ENCODE data around the gene KDM4B.
A peak's percentile ranks its signal among the peaks of the same experiment; 100 is the strongest.

Gene KDM4B

DNA sequence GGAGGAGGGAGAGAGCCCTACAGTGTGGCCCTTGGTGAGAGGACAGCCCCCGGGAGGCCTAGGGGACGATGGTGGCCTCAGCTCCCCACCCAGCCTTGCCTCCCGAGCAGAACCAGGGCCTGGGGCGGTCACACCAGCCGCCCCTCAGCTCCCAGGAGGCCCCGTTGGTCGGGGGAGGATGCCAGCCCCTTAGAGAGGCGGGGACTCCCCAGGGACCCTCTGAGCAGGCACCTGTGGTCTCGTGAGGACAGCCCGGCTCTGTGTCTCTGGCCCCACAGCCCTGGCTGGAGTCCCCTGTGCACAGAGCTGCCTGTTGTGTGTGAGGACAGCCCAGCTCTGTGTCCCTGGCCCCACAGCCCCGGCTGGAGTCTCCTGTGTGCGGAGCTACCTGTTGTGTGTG is 158.8 kb downstream of the KDM4B start:
- no peak for DNase-seq

DNA sequence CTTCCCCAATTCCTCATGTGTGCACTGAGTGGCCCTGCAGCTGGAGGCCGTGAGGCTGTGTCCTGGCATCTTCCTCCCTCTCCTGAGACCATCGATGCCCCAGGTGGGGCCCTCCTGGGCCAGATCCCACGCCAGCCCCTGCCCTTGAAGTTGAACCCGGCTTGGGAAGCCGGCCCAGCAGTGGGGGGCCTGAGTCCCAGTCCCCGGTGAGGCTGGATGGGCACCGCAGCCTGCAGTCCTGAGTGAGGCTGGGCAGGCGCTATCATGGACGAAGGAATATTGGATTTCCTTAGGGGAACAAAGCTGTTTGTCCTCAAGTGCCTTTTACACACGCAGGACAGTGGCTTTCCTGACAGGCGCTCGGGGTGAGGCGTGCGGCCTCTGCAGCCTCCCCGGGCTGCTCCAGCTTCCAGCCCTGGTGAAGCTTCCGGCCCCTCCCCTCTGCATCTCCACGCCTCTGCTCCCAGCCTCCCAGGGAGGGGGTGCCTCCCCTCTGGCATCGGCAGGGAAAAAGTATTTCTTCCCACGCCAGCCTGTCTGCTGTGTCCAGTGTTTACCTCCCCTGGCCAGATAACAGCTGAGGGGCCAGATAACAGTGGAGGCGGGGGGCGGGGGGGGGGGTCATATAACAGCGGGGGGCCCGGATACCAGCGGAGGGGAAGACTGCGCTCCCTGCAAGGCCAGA is 159.5 kb downstream of the KDM4B start:
- DNase-seq = peak; percentile 86

DNA sequence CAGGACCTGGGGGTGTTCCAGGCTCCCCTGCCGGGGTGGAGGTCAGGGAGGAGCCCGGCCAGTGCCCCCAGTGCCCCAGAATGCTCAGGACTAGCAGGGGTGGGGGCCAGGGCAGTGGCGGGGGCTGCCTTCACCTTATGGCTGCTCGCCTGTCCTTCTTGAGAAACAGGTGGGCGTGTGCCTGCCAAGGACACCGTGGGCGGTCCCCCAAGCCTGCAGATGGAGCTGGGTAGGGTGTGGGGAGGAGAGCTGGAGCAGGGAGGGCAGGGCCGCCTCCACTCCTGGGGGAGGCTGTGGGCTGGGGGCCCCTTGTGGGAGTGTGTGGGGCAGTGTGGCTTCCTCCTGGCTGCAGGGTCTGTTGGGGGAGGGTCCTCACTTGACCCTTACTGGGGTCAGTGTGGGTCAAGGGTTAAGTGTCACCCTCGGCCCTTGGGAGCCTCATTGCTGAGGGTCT is 160.1 kb downstream of the KDM4B start:
- peak; percentile 64 for DNase-seq

DNA sequence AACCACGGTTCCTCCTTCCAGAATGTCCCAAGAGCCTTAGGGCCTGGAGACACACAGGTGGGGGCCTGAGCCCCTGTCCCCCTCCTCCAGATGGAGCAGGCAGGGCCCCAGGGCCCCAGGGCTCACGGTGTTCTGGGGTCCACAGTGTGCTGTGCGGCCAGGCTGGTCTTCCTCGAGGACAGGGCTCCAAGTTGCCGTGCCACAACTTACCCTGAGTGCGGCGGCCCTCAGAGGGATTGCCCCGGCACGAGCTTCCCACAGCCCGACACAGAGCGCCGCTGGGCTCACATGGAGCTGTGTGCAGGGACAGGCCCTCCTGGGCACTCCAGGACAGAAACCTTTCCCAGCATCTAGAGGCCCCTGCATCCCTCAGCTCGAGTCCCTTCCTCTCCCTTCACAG is 160.8 kb downstream of the KDM4B start:
- DNase-seq = no peak

DNA sequence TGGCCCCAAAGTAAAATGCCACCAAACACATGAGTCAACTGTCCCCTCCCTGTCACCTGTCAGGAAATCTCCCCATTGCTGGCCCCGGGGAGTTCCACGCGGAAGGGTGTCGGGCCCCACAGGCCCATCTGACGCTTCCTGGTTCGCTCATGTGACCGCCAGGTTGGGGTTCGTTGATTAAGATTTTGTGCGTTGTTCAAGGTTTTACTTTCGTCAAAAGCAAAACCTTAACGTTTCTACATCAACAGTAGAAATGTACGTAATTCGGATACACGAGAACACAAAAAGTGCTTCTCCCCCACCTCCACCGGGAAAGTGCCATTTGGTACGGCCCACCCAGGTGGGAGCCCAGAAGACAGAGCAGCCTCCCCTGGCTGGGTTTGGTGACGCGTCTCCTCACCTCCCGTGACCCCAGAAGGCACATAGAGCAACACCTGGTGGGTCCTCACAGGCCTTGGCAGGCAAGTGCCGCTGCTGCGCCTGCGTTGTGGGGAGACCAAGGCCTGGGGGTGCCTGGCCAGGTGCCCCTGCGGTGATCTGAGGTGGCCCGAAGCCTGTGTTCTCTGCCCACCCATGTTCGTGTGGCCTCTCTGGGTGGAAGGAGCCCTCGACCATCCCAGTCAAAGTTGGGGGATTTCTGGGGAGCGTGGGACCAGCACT is 161.6 kb downstream of the KDM4B start:
- no peak for DNase-seq

DNA sequence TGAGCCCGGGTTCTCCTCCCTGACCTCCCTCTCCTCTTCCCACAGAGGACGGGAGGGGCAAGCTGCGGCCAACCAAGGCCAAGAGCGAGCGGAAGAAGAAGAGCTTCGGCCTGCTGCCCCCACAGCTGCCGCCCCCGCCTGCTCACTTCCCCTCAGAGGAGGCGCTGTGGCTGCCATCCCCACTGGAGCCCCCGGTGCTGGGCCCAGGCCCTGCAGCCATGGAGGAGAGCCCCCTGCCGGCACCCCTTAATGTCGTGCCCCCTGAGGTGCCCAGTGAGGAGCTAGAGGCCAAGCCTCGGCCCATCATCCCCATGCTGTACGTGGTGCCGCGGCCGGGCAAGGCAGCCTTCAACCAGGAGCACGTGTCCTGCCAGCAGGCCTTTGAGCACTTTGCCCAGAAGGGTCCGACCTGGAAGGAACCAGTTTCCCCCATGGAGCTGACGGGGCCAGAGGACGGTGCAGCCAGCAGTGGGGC is 162.2 kb downstream of the KDM4B start:
- DNase-seq = no peak

DNA sequence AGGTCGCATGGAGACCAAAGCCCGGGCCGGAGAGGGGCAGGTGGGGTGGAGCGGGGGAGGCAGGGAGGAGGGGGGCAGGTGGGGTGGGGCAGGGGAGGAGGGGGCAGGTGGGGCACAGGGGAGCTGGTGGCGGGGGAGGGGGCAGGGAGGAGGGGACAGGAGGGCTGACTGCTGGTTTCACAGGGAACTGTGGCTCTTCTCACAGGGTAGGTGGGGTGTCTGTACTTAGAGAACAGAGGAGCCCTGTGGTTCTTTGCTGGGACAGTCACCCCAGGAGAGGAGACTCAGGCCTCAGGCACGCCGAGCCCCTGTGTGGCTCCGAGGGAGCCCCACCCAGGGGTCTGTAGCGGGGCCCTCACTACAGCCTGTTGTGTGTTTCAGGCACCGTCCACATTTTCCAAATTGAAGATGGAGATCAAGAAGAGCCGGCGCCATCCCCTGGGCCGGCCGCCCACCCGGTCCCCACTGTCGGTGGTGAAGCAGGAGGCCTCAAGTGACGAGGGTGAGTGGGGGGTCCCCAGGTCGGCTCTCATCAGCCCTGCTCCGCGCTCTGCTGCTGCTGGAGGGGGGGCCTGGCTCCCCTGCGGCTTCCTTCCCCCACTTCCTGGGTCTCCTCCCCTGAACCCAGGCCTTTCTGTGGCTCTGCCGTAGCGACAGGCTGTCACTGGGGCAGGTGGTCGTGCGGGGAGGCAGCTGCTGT is 162.7 kb downstream of the KDM4B start:
- no peak for DNase-seq

DNA sequence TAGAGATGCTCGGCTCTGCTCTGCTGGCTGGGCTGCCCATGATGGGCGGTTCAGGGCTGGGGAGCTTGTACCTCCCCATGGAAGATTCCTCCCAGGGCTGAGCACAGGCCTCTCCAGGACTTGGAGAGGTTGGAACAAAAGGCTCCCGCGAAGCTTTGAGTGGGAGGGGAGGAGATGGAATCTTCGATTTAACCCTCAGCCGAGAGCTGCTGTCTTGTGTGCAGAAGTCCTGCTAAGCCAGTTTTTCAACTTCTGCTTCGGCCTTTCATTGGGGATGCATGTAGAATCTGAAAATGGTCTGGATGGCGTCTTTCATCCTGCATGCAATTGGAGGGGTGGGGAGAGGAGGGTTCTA is 163.3 kb downstream of the KDM4B start:
- DNase-seq = no peak

DNA sequence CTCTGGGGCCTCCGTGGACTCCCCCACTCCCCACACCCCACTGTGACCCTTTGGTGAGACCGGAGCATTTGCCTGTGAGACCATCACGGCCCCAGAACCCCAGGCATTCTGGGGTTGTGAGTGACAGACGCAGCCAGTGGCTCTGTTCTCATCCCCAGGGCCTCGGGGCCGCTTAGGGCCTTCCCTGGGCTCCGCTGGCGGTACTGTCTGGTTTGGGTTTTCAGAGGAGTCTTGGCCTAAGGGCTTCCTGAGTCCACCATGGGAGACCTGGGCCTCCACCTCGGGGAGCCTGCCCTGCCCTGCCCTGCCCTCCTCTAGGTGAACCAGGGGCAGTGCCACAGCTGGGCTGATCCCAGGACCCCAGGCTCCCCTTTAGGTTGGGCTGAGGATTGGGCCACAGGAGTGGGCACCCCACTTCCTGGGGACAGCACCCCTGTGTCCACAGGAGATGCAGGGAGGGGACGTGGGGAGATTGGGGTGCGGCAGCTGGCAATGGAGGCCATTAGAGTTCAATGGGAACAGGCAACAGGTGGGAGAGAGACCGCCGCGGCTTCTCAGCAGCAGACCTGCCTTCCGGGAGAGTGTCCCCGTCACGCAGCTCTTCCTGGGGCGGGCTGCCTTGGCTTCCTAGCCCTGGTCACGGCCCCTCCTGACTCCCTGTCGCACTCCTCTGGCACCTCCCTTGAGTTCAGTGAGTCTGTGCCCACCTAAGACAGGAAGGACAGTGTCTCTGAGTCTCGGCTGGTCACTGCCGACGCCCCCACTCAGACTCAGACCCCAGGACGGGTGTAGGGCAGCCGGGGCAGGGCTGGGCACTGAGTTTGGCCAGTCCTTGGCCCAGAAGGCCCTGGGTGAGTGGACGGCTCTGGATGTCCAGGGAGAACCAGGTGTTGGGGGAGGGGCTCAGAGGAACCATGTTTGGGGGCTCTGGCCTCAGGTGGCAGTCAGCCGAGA is 164.1 kb downstream of the KDM4B start:
- DNase-seq = no peak

DNA sequence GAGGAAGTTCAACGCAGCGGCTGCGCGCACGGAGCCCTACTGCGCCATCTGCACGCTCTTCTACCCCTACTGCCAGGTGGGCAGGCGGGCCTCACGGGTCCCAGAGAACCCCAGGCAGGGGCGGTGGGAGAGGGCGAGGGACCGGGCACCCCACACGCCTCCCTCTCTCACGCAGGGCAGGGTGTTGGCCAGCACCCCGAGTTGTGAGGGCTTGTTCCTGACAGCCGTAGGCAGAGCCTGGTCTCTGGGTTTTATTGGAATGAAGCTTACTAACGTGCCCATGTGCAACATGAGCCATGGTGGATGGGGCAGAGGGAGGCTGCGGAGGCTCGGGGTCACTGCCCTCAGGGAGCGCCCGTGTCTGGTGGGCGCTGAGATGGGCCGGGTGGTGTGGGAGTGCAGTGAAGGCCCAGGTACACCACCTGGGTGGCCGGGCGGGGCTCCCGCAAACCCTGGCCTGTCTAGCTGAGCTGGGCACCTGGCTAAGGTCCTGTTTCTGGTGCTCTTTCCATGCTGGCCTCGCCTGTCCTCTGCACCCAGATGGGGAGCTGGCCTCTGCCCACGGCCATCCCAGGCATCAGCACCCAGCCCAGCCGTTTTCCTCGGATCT is 165.2 kb downstream of the KDM4B start:
- no peak for DNase-seq

DNA sequence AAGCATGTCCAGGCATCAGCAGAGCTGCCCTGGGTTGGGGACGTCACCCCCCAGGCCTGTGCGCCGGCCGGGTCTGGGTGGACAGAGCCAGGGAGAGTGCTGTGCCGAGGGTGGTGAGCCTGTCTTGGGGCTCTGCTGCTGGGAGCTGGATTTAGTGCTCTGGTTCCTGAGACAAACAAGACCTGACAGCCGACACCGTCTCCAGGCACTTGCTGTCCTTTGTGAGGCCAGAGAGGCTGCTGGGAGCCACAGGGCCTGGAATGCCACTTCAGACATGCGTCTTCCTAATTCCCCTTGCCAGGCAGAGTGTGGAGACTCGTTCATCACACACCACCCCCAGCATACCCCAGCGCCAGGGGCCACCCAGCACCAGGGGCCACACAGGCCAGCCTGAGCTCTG is 165.8 kb downstream of the KDM4B start:
- no peak for DNase-seq

DNA sequence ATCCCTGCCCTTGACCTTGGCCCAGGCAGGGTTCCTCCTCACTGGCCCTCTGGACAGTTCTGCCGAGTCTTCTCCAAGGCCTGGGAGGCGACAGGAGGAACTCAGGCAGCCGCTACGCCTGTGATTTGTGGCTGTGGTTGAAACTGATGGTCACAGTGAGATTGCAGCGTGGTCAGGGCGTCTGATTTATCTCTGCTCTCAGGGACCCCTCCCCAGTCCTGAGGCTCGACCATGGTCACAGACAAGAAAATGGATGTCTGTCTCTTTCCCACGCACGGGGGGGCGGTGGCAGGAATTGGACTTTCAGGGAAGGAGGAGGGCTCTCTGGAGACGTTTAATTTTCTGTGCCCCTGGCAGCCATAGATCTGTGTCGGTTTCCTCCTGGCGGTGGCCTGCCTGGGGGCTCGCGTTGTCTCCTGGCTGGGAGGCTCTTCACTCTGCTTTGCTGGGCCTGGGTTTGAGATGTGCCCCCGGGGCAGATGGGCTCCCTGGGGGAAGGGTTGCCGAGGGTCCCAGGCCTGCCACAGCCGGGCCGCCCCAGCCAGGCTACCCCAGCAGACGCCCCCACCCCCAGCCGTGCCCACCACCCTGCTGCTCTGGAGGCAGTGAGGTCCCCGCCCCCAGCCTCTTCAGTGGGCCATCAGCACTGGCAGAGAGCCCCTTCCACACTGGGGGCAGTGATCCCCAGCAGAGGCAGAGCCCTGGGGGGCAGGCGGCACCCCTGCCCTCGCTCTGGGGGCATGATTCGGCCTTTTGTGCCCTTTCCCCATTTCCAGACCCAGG is 167.4 kb downstream of the KDM4B start:
- no peak for DNase-seq

DNA sequence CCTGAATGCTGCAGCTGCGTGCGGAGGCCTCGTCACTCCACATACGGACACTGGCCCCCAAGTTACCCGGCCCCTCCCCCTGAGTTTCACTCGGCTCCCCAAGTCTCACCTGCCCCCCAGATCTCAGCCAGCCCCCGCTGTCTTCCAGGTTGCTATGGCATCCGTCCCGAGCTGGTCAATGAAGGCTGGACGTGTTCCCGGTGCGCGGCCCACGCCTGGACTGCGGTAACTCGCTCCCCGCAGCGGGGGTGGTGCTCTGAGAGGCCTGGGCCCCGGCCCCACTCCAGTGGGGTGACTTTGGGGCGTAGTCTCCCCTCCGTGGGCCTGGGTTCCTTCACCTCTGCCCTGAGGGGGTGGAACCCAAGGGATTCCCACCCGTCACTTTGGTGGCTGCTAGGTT is 168.2 kb downstream of the KDM4B start:
- no peak for DNase-seq

DNA sequence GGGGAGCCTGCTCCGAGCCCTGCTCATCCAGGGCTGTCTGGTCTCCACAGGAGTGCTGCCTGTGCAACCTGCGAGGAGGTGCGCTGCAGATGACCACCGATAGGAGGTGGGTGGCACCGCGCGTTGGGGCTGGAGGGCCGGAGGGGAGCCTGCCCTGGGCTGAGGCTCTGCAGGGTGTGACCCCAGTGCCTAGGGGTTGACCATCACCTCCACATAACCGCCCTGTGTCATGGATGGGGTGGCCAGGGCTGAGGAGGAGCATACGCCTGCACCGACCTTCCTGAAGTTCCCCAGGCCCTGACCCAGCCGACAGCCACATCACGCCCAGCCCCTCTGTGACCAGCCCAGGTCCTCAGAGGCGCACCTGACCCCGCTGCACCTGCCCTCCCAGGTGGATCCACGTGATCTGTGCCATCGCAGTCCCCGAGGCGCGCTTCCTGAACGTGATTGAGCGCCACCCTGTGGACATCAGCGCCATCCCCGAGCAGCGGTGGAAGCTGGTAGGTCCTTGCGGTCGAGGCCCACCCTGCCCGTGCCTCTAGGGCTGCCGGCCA is 168.7 kb downstream of the KDM4B start:
- no peak for DNase-seq

DNA sequence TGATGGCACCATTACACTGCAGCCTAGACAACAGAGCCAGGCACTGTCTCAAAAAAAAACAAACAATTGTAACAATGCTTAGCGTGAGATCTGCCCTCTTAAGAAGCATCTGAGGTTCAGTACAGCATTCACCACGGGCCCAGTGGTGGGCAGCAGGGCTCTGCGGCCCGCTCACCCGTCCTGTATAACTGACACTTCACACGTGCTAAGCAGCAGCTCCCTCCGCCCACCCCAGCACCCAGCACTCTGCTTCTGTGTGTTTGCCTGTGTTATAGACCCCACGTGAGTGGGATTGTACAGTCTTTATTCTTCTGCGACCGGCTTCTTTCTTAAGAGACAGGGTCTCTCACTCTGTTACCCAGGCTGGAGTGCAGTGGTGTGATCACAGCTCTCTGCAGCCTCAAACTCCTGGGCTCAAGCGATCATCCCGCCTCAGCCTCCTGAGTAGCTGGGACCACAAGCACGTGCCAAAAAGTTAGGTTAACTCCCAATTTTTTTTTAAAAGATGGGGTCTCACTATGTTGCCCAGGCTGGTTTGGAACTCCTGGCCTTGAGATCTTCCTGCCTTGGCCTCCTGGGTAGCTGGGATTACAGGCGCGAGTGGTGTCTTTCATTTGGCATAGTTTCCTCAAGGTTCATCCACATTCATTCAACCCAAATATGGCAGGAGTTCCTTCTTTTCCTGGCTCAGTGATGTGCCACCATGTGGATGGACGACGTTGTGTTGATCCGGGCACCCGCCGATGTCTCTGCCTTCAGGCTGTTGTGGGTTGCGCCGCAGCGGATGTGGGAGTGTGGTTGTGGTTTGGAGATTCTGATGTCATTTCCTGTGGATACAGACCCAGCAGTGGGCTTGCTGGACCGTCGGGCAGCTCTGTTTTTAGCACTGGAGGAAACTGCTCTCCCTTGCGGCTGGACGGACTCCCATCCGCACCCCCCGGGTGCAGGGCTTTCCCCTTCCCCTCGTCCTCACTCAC is 170.0 kb downstream of the KDM4B start:
- DNase-seq = peak; percentile 93

DNA sequence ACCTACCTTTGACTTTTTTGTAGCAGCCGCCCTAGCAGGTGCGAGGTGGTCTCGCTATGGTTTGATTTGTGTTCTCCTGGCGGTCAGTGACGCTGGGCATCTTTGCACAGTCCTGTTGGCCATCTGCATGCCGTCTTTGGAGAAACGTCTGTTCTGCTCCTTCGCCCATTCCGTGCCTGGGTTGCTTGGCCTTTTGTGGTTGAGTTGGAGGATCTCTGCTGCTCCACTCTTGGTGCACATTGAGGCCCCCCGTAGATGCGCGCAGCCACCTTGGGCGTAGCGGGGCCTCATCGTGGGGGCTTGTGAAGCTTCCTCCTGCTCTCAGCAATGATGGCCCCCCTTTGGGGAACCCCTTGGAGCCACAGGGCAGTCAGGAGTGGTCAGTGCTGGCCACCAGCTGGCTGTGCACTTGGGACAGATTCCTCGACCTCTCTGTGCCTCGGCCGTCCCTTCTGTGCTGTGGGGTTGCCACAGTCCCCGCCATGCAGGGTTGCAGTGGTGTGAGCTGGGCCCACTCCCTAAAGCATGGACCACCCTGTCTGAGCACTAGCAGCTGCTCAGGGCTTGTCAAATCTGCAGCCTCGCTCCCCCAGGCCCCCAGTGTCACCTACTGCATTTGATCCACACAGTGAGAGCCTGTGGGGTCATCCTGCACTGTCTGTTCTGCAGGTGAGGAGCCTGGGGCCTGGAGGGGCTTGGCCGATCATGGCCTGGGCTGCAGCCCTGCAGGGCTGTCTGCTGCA is 170.8 kb downstream of the KDM4B start:
- DNase-seq = no peak

DNA sequence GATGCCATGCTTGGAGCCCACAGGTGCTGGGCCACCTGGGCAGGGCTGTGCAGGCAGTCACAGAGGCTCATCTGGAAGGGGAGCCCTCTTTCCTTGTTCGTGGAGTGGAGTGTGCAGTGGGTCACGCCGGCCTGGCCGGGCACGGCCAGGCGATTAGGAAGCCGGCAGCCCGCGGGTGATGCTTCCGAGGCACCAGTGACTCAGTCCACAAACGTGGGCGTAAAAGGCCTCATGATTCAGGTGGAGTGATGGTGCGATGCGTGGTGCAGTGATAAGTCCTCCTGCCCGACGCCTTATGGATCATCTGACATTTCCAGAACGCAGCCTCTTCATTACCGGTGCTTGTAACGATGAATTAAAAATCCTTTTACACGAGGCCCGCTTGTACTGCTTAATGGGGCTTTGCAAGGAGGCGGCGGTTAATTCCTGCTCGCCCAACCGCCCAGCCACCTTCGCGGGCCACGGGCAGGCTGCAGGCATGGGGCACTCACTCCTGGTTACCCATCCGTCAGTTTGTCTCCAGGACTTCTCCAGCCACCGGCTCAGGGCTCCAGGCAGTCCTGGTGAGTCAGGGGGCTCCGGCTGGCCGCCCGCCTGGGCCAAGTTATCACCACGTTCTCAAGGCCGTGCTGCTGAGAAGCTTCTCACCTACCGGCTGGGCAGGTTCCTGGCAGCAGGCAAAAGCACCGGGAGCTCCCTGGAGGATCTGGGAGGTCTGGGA is 172.4 kb downstream of the KDM4B start:
- DNase-seq = no peak

DNA sequence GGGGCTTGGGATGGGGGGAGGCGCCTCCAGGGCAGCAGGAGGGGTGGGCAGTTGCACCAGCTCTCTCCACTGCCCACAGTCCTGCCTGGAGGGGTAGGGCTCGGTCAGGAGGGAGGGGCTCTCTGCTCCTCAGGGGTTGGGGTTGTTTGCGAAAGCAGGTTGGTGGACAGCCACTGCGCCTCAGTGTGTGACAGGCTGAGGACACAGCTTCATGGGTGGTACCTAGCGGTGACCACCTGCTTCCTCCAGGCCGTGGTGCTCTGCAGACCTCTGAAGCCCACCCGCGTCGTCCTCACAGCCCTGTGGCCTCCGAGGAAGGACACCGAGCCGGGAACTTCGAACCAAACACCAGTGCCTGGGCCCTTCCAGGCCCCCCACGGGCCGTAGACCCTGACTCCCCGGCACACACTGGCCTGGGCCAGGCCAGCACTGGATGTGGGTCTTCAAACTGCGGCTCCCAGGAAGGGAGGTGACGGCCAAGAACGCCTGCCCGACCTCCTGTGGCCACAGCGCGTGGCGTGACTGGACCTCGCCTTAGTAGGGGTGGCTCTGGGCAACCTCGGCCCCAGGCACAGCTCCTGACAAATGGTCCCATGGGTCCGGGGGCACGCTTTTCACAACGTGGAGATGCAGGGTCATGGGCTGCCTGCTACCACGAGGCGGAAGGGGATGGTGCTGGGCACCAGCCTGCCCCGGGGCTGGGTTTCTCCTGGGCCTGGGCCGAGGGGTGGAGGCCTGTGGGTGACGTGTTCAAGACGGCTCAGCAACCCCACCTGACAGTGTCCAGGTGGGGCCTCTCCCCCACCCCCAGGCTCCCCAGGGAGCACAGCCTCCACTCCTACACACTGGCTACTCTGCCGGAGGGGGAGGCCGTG is 173.2 kb downstream of the KDM4B start:
- DNase-seq = no peak
